Neural progenitor cell (in vitro differentiated cells): ENCODE results near the gene POPDC2. TPM values are rescaled to one million over a fixed set of nuclear protein-coding genes. Genes with fewer than 3 reads are reported as not detected.

ENCODE experiments used
- DNase-seq: peaks from one replicate; pipeline ENCODE4 v3.0.0-alpha.2; 2016; ENCODE audit warnings: low spot score
- H2AFZ ChIP-seq: fragments of 200-600 bp; sonication (generic); replicated peaks from 2 replicates; pipeline ENCODE4 v1.6.1; 2016; ENCODE audit warnings: antibody characterized with exemption
- H3F3A ChIP-seq: fragments of 200-600 bp; sonication (generic); 2 replicates; pipeline ENCODE4 v1.6.1; 2016; ENCODE audit warnings: antibody characterized with exemption, low read depth
- H3K27ac ChIP-seq: fragments of 200-600 bp; sonication (generic); 2 replicates; pipeline ENCODE4 v1.5.1; 2016; ENCODE audit warnings: mild to moderate bottlenecking
- H3K27me3 ChIP-seq: fragments of 200-600 bp; sonication (generic); 2 replicates; pipeline ENCODE4 v1.6.1; 2016; ENCODE audit warnings: mild to moderate bottlenecking, moderate library complexity
- H3K36me3 ChIP-seq: fragments of 200-600 bp; sonication (generic); 2 replicates; pipeline ENCODE4 v1.5.1; 2016
- H3K4me1 ChIP-seq: fragments of 200-600 bp; sonication (generic); 2 replicates; pipeline ENCODE4 v1.6.1; 2016; ENCODE audit warnings: mixed run types
- H3K4me2 ChIP-seq: fragments of 200-600 bp; sonication (generic); 2 replicates; pipeline ENCODE4 v1.6.1; 2016
- H3K4me3 ChIP-seq: fragments of 200-600 bp; sonication (generic); 2 replicates; pipeline ENCODE4 v1.5.1; 2016
- H3K79me2 ChIP-seq: fragments of 200-600 bp; sonication (generic); 2 replicates; pipeline ENCODE4 v1.6.1; 2016; ENCODE audit warnings: low read depth
- H3K9ac ChIP-seq: fragments of 200-600 bp; sonication (generic); 2 replicates; pipeline ENCODE4 v1.6.1; 2016
- H3K9me3 ChIP-seq: fragments of 200-600 bp; sonication (generic); 2 replicates; pipeline ENCODE4 v1.5.1; 2016; ENCODE audit warnings: low read depth
- H4K20me1 ChIP-seq: fragments of 200-600 bp; sonication (generic); 2 replicates; pipeline ENCODE4 v1.6.1; 2016; ENCODE audit warnings: low read depth
- H3K27ac Mint-ChIP-seq: 3 replicates; pipeline ENCODE4 v1.8.0; 2021; ENCODE audit warnings: mixed read lengths
- H3K27me3 Mint-ChIP-seq: 2 replicates; pipeline ENCODE4 v1.8.0; 2022; ENCODE audit warnings: low read depth, mild to moderate bottlenecking, inconsistent platforms, moderate library complexity, mixed read lengths; ENCODE audit not compliant: insufficient read depth
- H3K36me3 Mint-ChIP-seq: 3 replicates; pipeline ENCODE4 v1.8.0; 2021; ENCODE audit warnings: mixed read lengths
- H3K4me1 Mint-ChIP-seq: 3 replicates; pipeline ENCODE4 v1.8.0; 2021; ENCODE audit warnings: mixed read lengths
- H3K4me3 Mint-ChIP-seq: 3 replicates; pipeline ENCODE4 v1.8.0; 2021; ENCODE audit warnings: mild to moderate bottlenecking, moderate library complexity, mixed read lengths
- H3K9me3 Mint-ChIP-seq: 3 replicates; pipeline ENCODE4 v1.8.0; 2020; ENCODE audit warnings: mixed read lengths
- EZH2 ChIP-seq: fragments of 200-600 bp; sonication (generic); IDR thresholded peaks from 2 replicates; pipeline ENCODE4 v1.6.1; 2017; ENCODE audit warnings: antibody characterized with exemption, mild to moderate bottlenecking, moderate library complexity
- EZH2phosphoT487 ChIP-seq: fragments of 200-600 bp; sonication (generic); IDR thresholded peaks from 2 replicates; pipeline ENCODE4 v1.6.1; 2017; ENCODE audit warnings: antibody characterized with exemption
- total RNA-seq: library from RNA; depleted of rRNA; stranded (reverse); fragments of >200 nt; gene quantifications from 2 replicates; pipeline ENCODE4 v1.2.3, GENCODE V29; 2015; ENCODE audit warnings: low replicate concordance
- TF ChIP-seq, protein P1 (sequence below): fragments of 200-600 bp; sonication (generic); IDR thresholded peaks from 2 replicates; pipeline ENCODE4 v1.5.1; 2017; ENCODE audit warnings: antibody characterized with exemption, mild to moderate bottlenecking

The POPDC2 gene
- total RNA-seq, 1 donor from 2014 or later = 0.95 TPM

DNA sequence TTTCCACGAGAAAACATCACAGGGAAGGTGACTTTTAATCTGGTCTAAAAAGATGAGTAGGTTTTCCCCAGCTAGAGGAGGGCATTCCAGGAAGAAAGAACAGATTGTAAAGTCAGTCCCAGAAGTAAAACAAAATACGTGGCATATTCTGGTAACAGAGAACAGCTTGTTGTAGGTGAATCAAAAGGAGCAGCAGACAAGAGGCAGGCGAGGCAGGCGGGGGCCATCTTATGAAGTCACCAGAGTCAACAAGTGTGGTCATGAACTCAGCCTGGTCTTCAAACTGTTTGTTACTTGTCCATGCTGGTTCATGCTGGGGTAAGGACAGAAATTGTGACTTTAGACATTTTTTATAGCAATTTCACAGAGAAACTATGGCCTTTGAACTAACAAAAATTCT is 4.0 kb upstream of the POPDC2 start:
- no peaks in the 10 kb centered on the region for H3K79me2 ChIP-seq
- no peak for TF ChIP-seq EZH2
- no peak for TF ChIP-seq EZH2phosphoT487
- TF ChIP-seq, protein P1, sequence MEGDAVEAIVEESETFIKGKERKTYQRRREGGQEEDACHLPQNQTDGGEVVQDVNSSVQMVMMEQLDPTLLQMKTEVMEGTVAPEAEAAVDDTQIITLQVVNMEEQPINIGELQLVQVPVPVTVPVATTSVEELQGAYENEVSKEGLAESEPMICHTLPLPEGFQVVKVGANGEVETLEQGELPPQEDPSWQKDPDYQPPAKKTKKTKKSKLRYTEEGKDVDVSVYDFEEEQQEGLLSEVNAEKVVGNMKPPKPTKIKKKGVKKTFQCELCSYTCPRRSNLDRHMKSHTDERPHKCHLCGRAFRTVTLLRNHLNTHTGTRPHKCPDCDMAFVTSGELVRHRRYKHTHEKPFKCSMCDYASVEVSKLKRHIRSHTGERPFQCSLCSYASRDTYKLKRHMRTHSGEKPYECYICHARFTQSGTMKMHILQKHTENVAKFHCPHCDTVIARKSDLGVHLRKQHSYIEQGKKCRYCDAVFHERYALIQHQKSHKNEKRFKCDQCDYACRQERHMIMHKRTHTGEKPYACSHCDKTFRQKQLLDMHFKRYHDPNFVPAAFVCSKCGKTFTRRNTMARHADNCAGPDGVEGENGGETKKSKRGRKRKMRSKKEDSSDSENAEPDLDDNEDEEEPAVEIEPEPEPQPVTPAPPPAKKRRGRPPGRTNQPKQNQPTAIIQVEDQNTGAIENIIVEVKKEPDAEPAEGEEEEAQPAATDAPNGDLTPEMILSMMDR = no peak
- no peak overlapping the region for H3K9ac ChIP-seq
- Mint-ChIP-seq H3K4me1 (no peaks in the 10 kb centered on the region), H3K27me3 (no peaks in the 10 kb centered on the region), H3K36me3 (peaks cover 5% of the 10 kb centered on the region), H3K4me3 (no peak overlapping the region), H3K9me3 (no peaks in the 10 kb centered on the region), H3K27ac (peak overlapping the region; percentile 8)
- DNase-seq = no peak
- no peak overlapping the region for H2AFZ ChIP-seq
- H3K4me1 ChIP-seq = no peaks in the 10 kb centered on the region
- H3K27me3 ChIP-seq = no peaks in the 10 kb centered on the region
- H3F3A ChIP-seq = no peaks in the 10 kb centered on the region
- H3K36me3 ChIP-seq = peaks cover under 1% of the 10 kb centered on the region
- no peak overlapping the region for H3K4me3 ChIP-seq
- H3K27ac ChIP-seq = no peak overlapping the region
- no peaks in the 10 kb centered on the region for H3K9me3 ChIP-seq
- no peak overlapping the region for H3K4me2 ChIP-seq
- H4K20me1 ChIP-seq = no peaks in the 10 kb centered on the region

DNA sequence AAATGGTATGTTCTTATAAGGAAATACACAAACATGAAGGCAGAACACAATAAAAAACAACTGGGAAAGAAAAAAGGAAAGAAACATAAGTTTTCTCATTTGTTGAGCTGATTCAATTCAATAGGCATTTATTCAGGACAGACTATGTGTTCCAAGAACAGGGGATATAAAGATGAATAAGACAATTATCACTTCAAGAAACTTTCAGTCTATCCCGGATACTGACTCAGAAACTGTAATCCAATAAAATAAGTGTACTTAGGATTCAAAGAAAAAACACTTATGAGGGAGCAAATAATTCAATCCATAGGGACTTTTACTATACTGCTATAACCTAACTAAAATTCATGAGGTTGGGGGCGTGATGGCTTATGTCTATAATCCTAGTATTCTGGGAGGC is 3.5 kb upstream of the POPDC2 start:
- Histone ChIP-seq H3K4me1 (no peaks in the 10 kb centered on the region), H3K9me3 (no peaks in the 10 kb centered on the region), H3K27ac (no peak overlapping the region), H3K27me3 (no peaks in the 10 kb centered on the region), H3K4me3 (no peak overlapping the region), H3F3A (no peaks in the 10 kb centered on the region), H3K36me3 (no peaks in the 10 kb centered on the region), H3K4me2 (no peak overlapping the region), H2AFZ (no peak overlapping the region), H3K79me2 (no peaks in the 10 kb centered on the region), H4K20me1 (no peaks in the 10 kb centered on the region), H3K9ac (no peak overlapping the region)
- TF ChIP-seq, protein P1 = no peak
- TF ChIP-seq EZH2 (no peak), EZH2phosphoT487 (no peak)
- Mint-ChIP-seq H3K27me3 (no peaks in the 10 kb centered on the region), H3K27ac (no peak overlapping the region), H3K36me3 (peaks cover 5% of the 10 kb centered on the region), H3K9me3 (no peaks in the 10 kb centered on the region), H3K4me1 (no peaks in the 10 kb centered on the region), H3K4me3 (no peak overlapping the region)
- no peak for DNase-seq

DNA sequence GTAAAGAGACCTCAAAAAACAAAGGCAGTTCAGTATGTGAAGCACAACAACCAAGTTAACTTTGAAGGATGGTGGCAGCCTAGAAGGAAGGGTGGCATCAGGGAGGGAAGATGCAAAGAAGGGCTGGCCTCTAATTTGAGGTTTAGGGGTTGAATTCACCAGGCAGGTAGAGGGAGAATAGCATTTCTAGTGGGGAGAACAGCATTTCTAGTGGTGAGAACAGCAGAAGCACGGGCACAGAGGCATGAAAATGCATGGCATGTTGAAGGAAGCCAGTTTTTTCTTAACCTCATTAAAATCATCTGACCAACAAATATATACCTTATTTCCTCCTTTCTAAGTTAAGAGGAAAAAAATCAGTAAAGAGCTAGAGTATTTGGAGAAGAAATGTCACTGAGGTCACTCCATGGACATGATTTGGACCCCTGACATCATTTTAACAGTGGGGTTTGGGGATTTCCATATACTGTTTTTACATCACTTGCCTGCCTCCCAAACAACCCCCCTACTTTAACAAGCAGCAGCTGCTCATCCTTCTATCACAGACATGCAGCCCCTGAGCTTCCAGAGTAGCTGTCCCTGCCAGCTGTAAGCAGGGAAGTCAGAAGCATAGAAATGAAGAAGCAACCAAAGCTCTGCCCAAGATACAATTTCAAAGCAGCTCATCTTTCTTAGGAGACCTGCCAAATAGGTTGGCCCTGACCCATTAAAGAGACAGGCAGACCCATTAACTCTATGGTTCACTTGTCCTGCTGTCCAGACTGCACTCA is 2.4 kb upstream of the POPDC2 start:
- Histone ChIP-seq H3K27me3 (no peaks in the 10 kb centered on the region), H4K20me1 (no peaks in the 10 kb centered on the region), H3K9ac (no peak overlapping the region), H2AFZ (no peak overlapping the region), H3K79me2 (no peaks in the 10 kb centered on the region), H3K36me3 (no peaks in the 10 kb centered on the region), H3K27ac (no peak overlapping the region), H3F3A (no peaks in the 10 kb centered on the region), H3K9me3 (no peaks in the 10 kb centered on the region), H3K4me3 (no peak overlapping the region), H3K4me1 (no peaks in the 10 kb centered on the region), H3K4me2 (no peak overlapping the region)
- Mint-ChIP-seq H3K36me3 (peaks cover 4% of the 10 kb centered on the region), H3K27ac (no peak overlapping the region), H3K4me1 (no peaks in the 10 kb centered on the region), H3K4me3 (no peak overlapping the region), H3K27me3 (no peaks in the 10 kb centered on the region), H3K9me3 (no peaks in the 10 kb centered on the region)
- no peak for TF ChIP-seq EZH2phosphoT487
- TF ChIP-seq, protein P1 = no peak
- TF ChIP-seq EZH2 = no peak
- DNase-seq = no peak
